Stimulated activated memory B cell treated with anti-CD40 and anti-IgM and Interleukin-4, amounts not matched to agents 10 μg/mL and 1 μg/mL and 100 μg/mL, for 72 hours (primary cell): ENCODE results near the gene OLR1.

Experiments
- ATAC-seq: fragments of 150-1000 bp; cut with Tn5 transposase; 2 replicates; pipeline ENCODE4 v1.10.0; 2021
- H3K27ac Mint-ChIP-seq: one replicate; pipeline ENCODE4 v1.8.0; 2022; ENCODE audit warnings: mild to moderate bottlenecking, mixed read lengths
- H3K27me3 Mint-ChIP-seq: one replicate; pipeline ENCODE4 v1.8.0; 2022; ENCODE audit warnings: mixed read lengths
- H3K36me3 Mint-ChIP-seq: one replicate; pipeline ENCODE4 v1.8.0; 2022; ENCODE audit warnings: mixed read lengths
- H3K4me1 Mint-ChIP-seq: one replicate; pipeline ENCODE4 v1.8.0; 2022; ENCODE audit warnings: mixed read lengths
- H3K4me3 Mint-ChIP-seq: one replicate; pipeline ENCODE4 v1.8.0; 2022; ENCODE audit warnings: mild to moderate bottlenecking, moderate library complexity, mixed read lengths
- H3K9me3 Mint-ChIP-seq: one replicate; pipeline ENCODE4 v1.8.0; 2022; ENCODE audit warnings: mixed read lengths

The OLR1 gene

GRCh38 chr12:10175846-10176636, 4.1 kb upstream of the OLR1 start:
- H3K9me3 Mint-ChIP-seq = no peaks in the 10 kb centered on the region
- ATAC-seq = no peak
- H3K27ac Mint-ChIP-seq = no peak overlapping the region
- no peaks in the 10 kb centered on the region for H3K36me3 Mint-ChIP-seq
- H3K4me1 Mint-ChIP-seq = no peaks in the 10 kb centered on the region
- H3K4me3 Mint-ChIP-seq = no peak overlapping the region
- H3K27me3 Mint-ChIP-seq = peaks cover 74% of the 10 kb centered on the region

- Mint-ChIP-seq H3K27ac (no peak overlapping the region), H3K4me3 (no peak overlapping the region), H3K27me3 (peaks cover 68% of the 10 kb centered on the region), H3K4me1 (no peaks in the 10 kb centered on the region), H3K9me3 (no peaks in the 10 kb centered on the region), H3K36me3 (no peaks in the 10 kb centered on the region)
- no peak for ATAC-seq
Measured at GRCh38 chr12:10174986-10175614, 3.2 kb upstream of the OLR1 start.

DNA sequence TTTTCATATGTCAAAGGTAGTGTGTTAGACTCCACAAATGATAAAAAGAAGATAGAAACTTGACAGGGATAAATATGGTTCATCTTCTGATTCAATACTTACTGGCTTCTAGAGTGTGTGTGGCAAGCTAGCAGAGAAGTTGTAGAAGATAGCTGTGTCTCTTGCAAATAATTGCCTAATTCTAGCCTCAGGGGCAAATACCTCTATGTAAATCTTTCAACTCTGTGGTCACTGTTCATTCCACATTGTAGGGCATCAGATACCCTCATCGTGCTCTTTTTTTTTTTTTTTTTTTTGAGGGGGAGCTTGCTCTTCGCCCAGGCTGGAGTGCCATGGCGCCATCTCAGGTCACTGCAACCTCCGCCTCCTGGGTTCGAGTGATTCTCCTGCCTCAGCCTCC, 1.7 kb downstream of the OLR1 start:
- no peak overlapping the region for H3K27ac Mint-ChIP-seq
- H3K9me3 Mint-ChIP-seq = no peaks in the 10 kb centered on the region
- no peak for ATAC-seq
- H3K4me3 Mint-ChIP-seq = no peak overlapping the region
- peaks cover 50% of the 10 kb centered on the region for H3K27me3 Mint-ChIP-seq
- H3K4me1 Mint-ChIP-seq = no peaks in the 10 kb centered on the region
- H3K36me3 Mint-ChIP-seq = no peaks in the 10 kb centered on the region

DNA sequence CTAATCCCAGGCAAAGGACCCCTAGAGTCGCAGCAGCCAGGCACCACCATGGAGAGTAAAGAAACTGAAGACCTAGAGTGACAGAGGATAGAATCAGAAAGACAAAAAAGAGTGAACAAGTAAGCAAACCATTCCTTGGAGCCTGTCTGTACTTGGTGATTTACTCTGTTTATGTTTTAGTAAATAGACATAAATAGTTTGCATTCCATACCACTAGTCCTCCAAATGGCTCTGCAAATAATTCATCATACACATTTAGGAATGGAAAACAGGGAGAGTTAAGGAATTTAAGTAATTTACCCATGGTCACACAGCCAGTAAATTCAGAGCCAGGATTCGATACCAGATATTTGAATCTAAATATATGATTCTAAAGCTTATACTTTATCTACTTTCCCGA, 2.8 kb downstream of the OLR1 start:
- peaks cover 43% of the 10 kb centered on the region for H3K27me3 Mint-ChIP-seq
- H3K36me3 Mint-ChIP-seq = no peaks in the 10 kb centered on the region
- no peaks in the 10 kb centered on the region for H3K4me1 Mint-ChIP-seq
- ATAC-seq = no peak
- no peak overlapping the region for H3K27ac Mint-ChIP-seq
- H3K4me3 Mint-ChIP-seq = no peak overlapping the region
- H3K9me3 Mint-ChIP-seq = no peaks in the 10 kb centered on the region

DNA sequence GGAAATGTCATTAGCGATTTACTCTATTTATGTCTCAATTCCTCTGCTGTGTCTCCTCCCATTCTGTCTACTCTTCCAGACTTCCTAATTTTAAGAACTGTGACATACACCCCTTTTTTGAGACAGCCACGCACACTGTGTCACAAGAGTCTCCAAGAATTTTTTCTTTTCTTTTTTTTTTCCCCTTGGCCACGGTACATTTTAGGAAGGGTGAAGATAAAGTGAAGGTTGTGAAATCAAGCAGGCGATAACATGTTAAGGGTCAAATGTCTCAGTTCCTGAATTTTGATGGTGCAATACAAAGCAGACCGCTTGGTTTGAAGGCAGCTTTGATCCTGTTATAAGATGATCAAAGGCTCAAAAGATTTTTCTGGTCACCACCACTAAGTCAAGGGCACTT, 4.3 kb downstream of the OLR1 start:
- no peak for ATAC-seq
- no peaks in the 10 kb centered on the region for H3K9me3 Mint-ChIP-seq
- no peaks in the 10 kb centered on the region for H3K36me3 Mint-ChIP-seq
- peaks cover 32% of the 10 kb centered on the region for H3K27me3 Mint-ChIP-seq
- no peak overlapping the region for H3K4me3 Mint-ChIP-seq
- no peaks in the 10 kb centered on the region for H3K4me1 Mint-ChIP-seq
- no peak overlapping the region for H3K27ac Mint-ChIP-seq

GRCh38 chr12:10165421-10165820, 6.5 kb downstream of the OLR1 start:
- H3K9me3 Mint-ChIP-seq = no peaks in the 10 kb centered on the region
- no peak overlapping the region for H3K27ac Mint-ChIP-seq
- H3K4me3 Mint-ChIP-seq = no peak overlapping the region
- H3K4me1 Mint-ChIP-seq = peaks cover 7% of the 10 kb centered on the region
- ATAC-seq = no peak
- no peaks in the 10 kb centered on the region for H3K36me3 Mint-ChIP-seq
- peaks cover 20% of the 10 kb centered on the region for H3K27me3 Mint-ChIP-seq

DNA sequence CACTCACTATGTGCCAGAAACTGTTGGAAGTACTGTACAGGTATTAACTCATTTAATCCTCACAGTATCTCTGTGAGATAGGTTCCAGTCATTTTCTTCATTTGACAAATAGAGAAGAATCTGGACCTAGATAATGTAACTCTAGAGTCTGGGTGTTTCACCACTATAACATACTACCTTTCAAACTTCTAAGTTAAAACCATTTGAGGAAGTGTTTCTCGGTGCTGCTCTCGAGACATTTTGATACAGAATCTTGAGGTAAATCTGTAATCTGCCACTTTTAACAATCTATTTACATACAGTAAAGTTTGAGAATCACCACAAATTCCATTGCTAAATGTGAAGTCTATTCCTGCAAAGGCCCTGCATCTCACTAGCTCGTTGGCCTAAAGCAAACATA, 8.8 kb downstream of the OLR1 start:
- ATAC-seq = no peak
- H3K27me3 Mint-ChIP-seq = peaks cover 20% of the 10 kb centered on the region
- H3K27ac Mint-ChIP-seq = no peak overlapping the region
- H3K36me3 Mint-ChIP-seq = no peaks in the 10 kb centered on the region
- no peak overlapping the region for H3K4me3 Mint-ChIP-seq
- H3K9me3 Mint-ChIP-seq = no peaks in the 10 kb centered on the region
- peaks cover 13% of the 10 kb centered on the region for H3K4me1 Mint-ChIP-seq

- no peak for ATAC-seq
- H3K36me3 Mint-ChIP-seq = no peaks in the 10 kb centered on the region
- no peak overlapping the region for H3K27ac Mint-ChIP-seq
- peaks cover 11% of the 10 kb centered on the region for H3K27me3 Mint-ChIP-seq
- H3K4me1 Mint-ChIP-seq = peaks cover 14% of the 10 kb centered on the region
- H3K9me3 Mint-ChIP-seq = no peaks in the 10 kb centered on the region
- H3K4me3 Mint-ChIP-seq = no peak overlapping the region
Measured at GRCh38 chr12:10160617-10161385, 11.1 kb downstream of the OLR1 start.

DNA sequence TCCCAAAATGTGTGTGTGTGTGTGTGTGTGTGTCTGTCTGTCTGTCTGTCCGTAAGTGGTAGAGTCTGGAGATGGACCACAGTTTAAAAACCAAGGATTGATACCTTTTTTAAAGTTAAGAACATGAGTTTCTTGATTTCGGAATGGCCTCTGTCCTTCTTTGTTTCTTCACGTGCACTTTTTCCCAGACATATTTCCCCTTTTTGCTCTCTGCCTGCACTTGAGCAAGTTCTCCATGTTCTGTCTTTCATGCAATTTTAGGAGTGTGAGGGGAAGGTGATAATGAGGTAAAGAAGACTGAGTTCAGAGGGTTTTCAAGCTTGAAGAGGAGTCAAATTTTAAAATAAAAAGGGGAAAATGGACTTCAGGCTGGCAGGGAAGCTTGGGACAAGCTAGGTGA, 12.7 kb downstream of the OLR1 start:
- Mint-ChIP-seq H3K4me1 (peaks cover 14% of the 10 kb centered on the region), H3K4me3 (no peak overlapping the region), H3K36me3 (no peaks in the 10 kb centered on the region), H3K27ac (no peak overlapping the region), H3K27me3 (peaks cover 3% of the 10 kb centered on the region), H3K9me3 (no peaks in the 10 kb centered on the region)
- no peak for ATAC-seq

GRCh38 chr12:10158406-10158805, 13.5 kb downstream of the OLR1 start:
- H3K9me3 Mint-ChIP-seq = no peaks in the 10 kb centered on the region
- no peak for ATAC-seq
- H3K27me3 Mint-ChIP-seq = peaks cover 12% of the 10 kb centered on the region
- H3K4me1 Mint-ChIP-seq = peaks cover 23% of the 10 kb centered on the region
- H3K4me3 Mint-ChIP-seq = no peak overlapping the region
- no peaks in the 10 kb centered on the region for H3K36me3 Mint-ChIP-seq
- no peak overlapping the region for H3K27ac Mint-ChIP-seq

DNA sequence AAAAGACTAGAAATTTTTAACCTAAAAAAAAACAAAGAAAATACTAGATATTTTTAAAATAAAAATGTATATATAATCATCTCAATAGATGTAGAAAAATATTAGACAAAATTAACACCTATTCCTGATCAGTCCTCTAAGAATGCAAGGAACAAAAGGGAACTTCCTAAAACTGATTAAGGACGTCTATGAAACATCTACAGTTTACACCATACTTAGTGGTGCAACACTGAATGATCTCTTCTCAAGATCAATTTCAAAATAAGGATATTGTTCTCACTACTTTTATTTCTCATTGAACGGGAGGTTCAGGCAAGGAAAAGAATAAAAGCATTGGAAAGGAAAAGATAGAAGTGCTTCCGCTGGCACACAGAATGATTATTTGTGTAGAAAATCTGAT, 16.0 kb downstream of the OLR1 start:
- Mint-ChIP-seq H3K36me3 (no peaks in the 10 kb centered on the region), H3K4me1 (peaks cover 25% of the 10 kb centered on the region), H3K27ac (no peak overlapping the region), H3K4me3 (no peak overlapping the region), H3K9me3 (no peaks in the 10 kb centered on the region), H3K27me3 (peaks cover 19% of the 10 kb centered on the region)
- ATAC-seq = no peak

DNA sequence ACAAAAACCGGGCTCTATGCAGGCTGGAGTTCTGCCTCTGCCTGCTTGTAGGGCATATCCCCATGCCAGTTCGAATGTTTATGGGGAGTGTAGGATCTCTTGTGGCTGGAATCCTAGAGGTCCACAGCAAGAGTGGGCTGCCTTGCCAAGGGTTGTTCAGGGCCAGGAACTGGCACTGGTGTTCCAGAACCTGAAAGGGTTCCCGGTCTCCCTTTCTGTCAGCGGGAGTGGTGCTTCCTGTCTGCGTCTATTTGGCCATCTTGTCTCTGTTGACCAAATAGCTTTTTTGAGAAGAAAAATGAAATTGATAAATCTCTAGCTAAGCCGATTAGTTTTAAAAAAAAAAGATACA, 17.8 kb downstream of the OLR1 start:
- Mint-ChIP-seq H3K4me3 (peak overlapping the region; percentile 82), H3K9me3 (no peaks in the 10 kb centered on the region), H3K27me3 (peaks cover 35% of the 10 kb centered on the region), H3K27ac (no peak overlapping the region), H3K4me1 (peaks cover 21% of the 10 kb centered on the region), H3K36me3 (no peaks in the 10 kb centered on the region)
- ATAC-seq = no peak

DNA sequence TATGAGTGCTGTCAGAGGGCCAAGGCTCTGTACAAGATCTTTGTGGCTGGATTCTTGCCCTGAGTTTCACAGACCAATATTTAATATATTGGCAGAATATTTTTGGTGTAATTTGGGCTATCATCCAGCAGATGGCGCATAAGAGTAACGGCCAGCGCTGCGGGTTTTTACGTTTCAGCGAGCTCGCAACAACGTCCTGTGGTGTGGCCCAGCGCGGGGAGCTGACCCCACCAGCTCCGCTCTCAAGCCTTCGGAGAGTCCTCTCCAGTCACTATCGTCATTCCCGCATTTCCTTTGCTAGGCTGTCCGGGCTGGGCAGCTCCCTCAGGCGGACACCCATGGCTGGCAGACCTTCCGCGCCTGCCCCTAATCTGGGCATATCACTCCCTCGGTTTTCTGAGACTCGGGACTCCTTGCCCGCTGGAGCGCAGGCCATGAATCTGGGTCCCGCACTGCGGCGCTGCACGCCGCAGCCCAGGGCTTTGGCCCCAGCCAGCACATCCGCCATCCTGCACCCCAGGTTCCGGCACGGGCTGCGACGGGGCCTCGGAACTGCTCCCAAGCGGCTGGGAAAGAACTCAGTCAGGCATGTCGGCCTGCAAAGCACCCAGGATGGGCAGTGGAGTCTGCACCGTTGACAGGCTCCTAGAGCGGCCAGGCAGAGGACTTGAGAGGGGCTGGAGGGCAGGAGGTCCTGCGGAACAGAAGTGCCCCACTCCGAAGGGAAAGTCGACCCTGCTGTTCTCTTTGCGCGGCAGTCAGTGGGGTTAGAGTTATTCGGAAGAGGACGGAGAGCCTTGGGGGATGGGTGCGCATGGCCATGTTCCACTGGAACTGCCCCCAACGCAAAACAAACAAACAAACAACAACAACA, 18.4 kb downstream of the OLR1 start:
- no peaks in the 10 kb centered on the region for H3K36me3 Mint-ChIP-seq
- peak overlapping the region; percentile 30 for H3K27ac Mint-ChIP-seq
- peak overlapping the region; percentile 82 for H3K4me3 Mint-ChIP-seq
- H3K4me1 Mint-ChIP-seq = peaks cover 20% of the 10 kb centered on the region
- no peaks in the 10 kb centered on the region for H3K9me3 Mint-ChIP-seq
- H3K27me3 Mint-ChIP-seq = peaks cover 35% of the 10 kb centered on the region
- peak; percentile 69 for ATAC-seq

GRCh38 chr12:10151621-10152020, 20.3 kb downstream of the OLR1 start:
- Mint-ChIP-seq H3K4me3 (no peak overlapping the region), H3K27me3 (peaks cover 35% of the 10 kb centered on the region), H3K4me1 (peaks cover 15% of the 10 kb centered on the region), H3K9me3 (no peaks in the 10 kb centered on the region), H3K27ac (no peak overlapping the region), H3K36me3 (no peaks in the 10 kb centered on the region)
- ATAC-seq = no peak
